Stimulated activated CD8-positive, alpha-beta memory T cell treated with anti-CD3 and anti-CD28 coated beads, Interleukin-15, amount 100 ng/mL, for 1 hour (primary cell): ENCODE measurements around the gene FCSK.

ENCODE experiments used
- DNase-seq: peaks from one replicate; pipeline ENCODE4 v3.0.0-alpha.2; 2020; ENCODE audit warnings: low read depth

The FCSK gene

DNA sequence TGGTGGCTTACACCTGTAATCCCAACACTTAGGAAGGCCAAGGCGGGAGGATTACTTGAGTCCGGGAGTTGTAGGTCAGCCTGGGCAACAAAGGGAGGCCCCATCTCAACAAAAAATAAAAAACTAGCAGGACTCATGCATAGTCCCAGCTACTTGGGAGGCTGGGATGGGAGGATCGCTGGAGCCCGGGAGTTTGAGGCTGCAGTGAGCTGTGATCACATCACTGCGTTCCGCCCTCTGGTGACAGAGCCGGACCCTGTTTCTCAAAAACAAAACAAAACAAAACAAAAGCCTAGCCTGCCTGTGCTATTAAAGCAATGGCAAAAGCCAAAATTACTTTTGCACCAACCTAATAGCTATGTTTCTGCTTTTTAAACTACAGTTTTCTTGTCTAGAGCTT lies 1.5 kb downstream of the FCSK start:
- no peak for DNase-seq

DNA sequence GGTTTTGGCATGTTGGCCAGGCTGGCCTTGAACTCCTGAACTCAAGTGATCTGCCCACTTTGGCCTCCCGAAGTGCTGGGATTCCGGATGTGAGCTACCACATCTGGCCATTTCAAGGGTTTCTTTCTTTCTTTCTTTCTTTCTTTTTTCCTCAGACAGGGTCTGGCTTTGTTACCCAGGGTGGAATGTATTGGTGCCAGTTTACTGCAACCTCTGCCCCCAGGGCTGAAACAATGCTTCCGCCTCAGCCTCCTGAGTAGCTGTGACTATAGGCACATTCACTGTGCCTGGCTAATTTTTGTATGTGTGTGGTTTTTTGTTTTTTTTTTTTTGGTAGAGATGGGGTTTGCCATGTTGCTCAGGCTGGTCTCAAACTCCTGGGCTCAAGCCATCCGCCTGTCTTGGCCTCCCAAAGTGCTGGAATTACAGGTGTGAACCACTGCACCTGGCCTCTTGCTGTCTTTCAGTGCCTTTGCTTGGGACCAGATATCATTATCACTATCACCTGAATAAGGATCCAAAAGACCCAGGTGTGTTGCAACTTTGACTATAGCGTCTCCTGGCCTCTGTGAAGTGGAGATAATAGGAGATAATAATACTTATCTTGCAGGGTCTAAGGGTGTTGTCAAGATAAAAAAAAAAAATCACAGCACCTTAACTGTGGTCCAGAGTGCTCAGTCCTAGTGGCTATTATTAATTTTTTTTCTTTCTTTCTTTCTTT lies 3.2 kb downstream of the FCSK start:
- no peak for DNase-seq

DNA sequence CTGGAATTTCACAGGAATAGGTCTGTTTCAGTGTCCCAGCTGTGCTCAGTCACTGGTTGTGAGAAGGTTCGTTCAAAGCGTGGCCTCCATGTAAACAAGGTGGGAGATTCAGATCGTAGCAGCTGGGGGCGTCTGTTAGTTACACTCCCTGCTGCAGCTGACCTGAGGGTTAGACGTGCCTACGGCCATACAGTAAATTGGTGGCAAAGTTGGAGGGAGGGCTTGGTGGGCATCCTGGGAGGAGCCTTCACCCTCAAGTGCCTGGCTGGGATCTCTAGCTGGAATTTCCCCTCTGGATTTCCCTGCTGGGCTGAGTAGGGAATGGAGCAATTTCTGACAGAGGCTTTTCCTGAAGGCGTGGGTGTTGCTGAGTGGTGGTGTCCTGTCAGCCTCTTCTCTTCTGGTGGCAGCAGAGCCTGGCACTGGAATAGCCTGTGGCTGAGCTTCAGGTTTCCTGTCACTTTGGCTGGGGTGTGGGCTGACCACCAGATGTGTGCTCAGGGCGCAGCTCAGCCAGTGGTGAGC lies 6.4 kb downstream of the FCSK start:
- no peak for DNase-seq

DNA sequence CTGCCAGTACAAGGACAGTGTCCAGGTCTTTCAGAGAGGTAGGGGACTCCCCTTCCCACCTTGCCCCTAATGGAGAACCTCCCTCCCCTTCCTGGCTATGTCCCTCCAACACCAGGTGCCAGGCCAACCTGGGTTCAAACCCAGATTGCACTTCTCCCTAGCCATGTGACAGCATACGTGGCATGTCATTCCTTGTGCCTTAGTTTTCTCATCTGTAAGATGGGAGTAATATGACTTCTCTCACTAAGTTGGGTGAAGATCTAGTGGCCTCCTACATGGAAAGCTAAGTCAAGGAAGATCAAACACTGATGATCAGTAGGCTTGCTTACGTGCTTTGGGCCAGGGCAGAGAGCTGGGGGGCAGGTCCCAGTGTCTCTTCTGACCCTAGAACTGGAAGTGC lies 8.8 kb downstream of the FCSK start:
- no peak for DNase-seq

DNA sequence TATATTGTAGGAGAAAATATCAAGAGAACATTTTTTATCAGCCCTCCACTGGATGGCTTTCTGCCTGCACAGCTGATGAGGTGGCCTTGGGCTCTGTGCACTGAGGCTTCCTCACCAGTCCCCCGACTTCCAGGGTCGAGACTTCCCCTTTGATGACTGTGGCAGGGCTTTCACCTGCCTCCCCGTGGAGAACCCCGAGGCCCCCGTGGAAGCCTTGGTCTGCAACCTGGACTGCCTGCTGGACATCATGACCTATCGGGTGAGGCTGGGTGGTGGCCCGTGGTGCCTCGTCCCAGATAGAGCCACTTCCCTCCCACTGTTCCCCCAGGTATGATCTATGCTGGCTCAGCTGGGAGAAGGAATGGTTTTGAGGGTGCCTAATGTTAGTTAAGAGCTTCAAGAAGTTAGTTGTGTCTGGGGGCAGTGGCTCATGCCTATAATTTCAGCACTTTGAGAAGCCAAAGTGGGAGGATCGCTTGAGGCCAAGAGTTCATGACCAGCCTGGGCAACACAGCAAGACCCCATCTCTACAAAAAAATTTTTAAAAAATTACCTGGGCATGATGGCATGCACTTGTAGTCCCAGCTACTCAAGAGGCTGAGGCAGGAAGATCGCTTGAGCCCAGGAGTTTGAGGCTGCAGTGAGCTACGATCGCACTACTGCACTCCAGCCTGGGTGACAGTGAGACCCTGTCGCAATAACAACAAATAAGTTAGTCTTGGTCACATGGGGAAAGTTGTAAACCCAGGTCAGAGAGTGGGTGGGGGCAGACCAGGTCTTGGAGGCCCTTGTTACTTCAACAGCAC lies 11.8 kb downstream of the FCSK start:
- no peak for DNase-seq

DNA sequence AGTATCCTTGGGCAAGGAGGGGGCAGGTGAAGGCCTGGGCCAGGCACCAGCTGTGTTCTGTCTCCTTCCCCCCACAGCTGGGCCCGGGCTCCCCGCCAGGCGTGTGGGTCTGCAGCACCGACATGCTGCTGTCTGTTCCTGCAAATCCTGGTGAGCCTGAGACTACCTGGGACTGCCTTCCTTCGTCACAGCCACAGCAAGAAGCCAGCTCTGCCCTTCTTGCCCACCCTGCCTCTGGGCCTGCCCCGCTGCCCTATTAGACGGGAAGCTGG lies 12.3 kb downstream of the FCSK start:
- no peak for DNase-seq

DNA sequence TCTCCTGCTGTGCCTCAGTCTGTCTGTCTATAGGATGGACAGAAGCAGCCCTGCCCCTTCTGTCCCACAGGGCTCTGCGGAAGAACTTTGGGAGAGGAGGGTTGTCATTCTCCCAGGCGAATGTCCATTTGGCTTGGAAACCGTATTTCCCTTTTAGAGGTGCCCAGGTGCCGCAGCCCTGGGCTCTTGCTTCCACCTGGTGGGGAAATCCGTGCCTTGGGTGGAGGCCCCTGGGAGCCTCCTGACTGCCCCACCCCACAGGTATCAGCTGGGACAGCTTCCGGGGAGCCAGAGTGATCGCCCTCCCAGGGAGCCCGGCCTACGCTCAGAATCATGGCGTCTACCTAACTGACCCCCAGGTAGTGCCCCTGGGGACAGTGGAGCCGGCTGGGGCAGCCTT lies 12.7 kb downstream of the FCSK start:
- DNase-seq, result no peak

DNA sequence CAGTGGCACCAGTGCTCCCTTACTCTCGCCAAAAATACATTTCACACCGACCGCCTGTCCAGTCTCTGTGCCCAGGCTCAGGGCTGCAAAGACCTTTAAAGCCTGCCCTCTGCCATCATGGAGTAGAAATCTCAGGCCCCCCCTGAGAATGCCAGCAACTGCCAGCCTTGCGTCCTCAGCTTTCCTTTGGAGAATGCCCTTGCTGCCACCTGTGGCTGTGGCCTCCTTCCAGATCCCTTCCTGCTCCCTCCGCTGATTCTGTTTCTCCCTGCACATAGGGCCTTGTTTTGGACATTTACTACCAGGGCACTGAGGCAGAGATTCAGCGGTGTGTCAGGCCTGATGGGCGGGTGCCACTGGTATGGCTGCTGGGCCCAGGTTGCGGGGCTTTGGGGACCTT lies 13.2 kb downstream of the FCSK start:
- DNase-seq, result no peak

DNA sequence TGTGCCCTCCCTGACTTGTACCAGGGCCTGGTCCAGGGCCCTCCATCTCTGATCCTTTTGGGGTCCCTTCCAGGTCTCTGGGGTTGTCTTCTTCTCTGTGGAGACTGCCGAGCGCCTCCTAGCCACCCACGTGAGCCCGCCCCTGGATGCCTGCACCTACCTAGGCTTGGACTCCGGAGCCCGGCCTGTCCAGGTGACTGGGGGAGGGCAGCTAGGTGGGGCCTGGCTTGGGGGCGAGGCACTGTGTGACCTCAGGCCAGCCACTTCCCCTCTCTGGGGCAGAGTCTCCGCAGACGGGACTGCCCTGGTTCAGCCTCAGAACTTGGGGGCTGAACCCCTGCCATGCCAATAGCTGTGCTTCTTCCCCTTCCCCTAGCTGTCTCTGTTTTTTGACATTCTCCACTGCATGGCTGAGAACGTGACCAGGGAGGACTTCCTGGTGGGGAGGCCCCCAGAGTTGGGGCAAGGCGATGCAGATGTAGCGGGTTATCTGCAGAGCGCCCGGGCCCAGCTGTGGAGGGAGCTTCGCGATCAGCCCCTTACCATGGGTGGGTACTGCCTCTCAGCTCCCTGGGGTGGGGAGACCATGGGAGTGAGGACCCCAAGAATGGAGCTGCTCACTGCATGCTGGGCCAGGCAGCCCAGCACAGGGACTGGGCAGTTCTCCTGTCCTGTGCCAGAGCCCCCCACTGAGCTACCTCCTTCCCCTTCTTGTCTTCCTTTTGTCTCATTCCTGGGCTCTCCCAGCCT lies 14.6 kb downstream of the FCSK start:
- no peak for DNase-seq

DNA sequence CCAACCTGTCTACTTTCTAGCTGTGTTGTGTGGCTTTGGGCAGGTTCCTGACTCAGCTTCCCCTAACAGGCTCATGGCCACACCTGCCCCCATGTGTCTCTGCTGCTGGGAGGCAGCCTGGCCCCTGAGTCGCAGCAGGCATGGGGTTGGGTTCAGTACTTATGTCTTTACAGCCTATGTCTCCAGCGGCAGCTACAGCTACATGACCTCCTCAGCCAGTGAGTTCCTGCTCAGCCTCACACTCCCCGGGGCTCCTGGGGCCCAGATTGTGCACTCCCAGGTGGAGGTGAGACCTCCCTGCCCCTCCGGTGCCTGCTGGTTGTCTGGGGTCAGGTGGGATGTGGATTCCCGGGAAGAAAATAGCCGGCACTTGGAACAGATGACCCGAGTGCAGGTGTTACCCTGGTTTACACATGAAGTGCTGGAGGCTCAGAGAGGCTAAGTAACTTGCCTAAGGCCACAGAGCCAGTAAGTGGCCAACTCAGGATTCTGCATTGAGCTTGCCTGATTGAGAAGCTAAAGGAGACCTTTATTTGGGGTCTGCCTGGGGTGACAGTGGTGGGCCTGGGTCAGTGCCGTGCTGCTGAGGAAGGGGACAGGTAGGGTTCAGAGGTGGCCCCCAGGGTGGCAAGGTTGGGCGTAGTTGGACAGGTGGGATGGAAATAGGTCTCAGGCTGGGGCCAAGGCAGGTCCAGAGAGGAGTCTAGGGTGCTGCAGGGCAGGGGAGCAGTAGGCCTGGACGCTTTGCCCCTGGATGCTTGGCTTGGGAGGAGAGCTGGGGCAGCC lies 15.9 kb downstream of the FCSK start:
- DNase-seq, result no peak

DNA sequence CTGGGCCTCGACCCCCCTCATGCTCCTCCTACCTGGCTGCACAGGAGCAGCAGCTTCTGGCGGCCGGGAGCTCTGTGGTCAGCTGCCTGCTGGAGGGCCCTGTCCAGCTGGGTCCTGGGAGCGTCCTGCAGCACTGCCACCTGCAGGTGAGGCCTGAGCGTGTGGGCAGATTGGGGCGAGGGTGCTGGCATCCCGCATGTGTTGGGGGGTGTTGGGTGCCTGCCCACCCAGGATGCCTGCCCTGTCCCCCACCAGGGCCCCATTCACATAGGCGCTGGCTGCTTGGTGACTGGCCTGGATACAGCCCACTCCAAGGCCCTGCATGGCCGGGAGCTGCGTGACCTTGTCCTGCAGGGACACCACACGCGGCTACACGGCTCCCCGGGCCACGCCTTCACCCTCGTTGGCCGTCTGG lies 16.5 kb downstream of the FCSK start:
- no peak for DNase-seq

DNA sequence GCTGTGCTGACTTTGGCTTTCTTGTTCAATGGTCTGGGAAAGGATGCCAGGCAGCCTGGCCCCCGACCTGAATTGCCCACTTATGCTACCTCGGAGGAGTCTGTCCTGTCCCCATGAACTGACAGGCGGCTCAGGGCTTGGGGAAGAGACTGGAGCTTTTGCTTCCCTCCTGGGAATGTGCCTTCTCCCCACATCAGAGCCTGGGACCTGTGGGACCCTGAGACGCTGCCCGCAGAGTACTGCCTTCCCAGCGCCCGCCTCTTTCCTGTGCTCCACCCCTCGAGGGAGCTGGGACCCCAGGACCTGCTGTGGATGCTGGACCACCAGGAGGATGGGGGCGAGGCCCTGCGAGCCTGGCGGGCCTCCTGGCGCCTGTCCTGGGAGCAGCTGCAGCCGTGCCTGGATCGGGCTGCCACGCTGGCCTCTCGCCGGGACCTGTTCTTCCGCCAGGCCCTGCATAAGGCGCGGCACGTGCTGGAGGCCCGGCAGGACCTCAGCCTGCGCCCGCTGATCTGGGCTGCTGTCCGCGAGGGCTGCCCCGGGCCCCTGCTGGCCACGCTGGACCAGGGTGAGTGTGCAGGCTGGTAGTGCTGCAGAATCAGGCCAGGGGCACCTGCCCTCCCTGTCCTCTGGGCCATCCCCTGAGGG lies 18.5 kb downstream of the FCSK start:
- no peak for DNase-seq

DNA sequence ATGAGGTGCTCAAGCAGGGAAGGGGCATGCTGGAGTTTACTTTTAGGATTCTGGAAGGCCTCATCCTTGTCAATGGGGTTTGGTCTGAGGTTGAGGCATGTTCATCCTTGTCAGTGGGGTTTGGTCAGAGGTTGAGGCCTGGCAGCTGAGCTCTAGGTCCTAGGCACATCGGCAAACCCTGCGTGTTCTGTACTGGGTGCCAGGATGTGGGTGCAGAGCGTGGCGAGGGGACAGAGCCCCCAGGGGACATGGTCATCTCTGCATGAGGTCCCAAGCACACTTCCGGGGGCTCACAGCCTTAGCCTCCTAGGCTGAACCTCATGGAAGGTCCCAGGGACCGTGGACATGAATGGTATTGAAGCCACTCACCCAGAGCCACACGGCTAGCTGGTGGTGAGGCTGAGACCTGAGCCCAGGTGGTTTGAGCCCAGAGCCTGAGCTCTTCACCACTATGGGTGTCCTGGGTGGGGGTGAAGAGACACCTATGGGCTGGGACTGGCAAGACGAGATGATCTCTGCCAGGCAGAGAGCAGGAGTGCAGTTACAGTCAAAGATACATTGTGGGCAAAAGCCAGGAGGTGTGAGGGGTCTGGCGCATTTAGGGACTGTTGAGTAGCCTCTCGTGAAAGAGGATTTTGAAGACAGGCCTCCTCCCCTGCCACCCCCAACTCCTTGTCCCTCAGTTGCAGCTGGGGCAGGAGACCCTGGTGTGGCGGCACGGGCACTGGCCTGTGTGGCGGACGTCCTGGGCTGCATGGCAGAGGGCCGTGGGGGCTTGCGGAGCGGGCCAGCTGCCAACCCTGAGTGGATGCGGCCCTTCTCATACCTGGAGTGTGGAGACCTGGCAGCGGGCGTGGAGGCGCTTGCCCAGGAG lies 19.3 kb downstream of the FCSK start:
- no peak for DNase-seq

DNA sequence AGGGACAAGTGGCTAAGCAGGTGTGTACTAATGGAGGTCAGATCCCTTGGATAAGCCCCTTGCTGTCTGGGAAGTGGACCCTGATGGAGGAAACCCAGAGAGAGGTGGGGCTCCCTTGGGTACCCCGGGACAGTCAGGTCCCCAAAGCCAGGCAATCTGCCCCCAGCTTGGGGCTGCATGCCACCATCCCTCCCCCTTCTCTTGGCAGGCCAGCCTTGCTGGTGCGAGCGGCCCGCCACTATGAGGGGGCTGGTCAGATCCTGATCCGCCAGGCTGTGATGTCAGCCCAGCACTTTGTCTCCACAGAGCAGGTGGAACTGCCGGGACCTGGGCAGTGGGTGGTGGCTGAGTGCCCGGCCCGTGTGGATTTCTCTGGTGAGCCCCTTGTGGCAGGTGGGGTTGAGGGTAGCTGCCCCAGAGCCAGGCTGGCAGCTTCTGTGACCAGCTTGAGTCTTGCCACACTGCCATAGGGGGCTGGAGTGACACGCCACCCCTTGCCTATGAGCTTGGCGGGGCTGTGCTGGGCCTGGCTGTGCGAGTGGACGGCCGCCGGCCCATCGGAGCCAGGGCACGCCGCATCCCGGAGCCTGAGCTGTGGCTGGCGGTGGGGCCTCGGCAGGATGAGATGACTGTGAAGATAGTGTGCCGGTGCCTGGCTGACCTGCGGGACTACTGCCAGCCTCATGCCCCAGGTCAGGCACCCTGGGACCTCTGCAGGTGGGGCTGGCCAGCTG lies 20.1 kb downstream of the FCSK start:
- DNase-seq, result no peak

DNA sequence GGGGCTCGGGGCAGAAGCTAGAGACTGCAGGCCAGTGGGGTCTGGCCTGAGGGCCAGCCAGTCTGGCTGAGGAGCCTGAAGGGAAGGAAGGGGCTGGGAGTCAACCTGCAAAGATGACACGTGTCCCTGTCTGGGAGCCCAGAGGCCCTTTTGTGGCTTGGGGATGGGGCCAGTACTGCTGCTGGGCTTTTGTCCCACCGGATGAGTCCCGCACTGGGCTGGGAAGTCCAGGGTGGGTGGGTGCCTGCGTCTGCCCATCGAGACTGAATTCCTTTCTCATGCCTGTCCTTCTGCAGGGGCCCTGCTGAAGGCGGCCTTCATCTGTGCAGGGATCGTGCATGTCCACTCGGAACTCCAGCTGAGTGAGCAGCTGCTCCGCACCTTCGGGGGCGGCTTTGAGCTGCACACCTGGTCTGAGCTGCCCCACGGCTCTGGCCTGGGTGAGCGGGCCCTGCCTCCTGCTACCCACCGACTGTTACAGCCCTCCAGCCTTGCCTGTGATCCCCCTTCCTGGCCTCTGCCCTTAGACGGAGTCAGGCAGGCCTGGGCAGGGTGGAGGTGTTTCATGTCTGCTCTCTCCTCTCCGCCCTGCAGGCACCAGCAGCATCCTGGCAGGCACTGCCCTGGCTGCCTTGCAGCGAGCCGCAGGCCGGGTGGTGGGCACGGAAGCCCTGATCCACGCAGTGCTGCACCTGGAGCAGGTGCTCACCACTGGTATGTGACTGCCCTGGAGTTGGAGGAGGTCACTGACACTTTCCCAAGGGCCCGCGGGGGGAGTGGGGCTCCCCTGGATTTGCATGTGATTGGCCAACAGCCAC lies 20.9 kb downstream of the FCSK start:
- no peak for DNase-seq

DNA sequence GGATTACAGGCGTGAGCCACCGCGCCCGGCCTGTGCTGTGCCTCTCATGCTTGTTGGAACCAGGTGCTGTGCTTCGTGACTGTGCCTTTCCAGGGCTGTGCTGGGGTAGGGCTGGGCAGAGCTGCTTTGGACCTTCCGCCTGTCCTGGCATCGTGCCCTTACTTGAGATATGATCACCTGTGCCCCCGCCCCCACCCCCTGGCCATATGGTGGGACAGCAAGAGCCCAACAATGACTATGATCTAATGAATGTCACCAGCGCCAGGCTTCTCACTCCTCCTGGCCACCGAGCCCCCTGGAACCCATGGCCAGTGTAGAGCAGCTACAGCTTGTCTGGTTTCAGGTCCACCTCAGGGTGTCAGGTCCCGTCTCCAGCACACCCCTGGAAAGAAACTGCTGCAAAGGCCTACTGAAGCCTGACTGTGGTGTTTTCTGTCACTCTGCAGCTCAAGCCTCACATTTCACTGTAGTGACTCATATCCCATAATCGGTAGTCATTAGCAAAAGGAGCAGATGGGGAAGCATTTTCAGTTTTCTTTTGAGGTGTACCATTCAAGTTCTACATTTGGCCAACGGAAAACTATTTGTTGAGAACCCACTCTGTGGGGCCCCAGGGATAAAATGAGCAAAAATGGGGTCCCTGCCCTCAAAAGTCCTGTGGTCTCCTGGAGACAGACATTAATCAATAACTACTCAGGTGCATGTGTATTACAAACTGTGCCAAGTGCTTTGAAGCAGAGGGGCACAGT lies 22.1 kb downstream of the FCSK start:
- no peak for DNase-seq

DNA sequence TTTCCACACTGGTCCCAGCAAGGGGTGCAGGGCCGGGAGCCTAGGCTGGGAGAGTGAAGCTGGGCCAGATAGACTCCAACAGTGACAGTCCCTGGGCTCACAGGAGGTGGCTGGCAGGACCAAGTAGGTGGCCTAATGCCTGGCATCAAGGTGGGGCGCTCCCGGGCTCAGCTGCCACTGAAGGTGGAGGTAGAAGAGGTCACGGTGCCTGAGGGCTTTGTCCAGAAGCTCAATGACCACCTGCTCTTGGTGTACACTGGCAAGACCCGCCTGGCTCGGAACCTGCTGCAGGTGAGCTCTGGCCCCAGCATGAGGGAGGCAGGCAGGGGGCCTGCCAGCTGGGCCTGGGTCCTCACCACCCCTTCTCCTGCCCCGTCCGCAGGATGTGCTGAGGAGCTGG lies 23.8 kb downstream of the FCSK start:
- no peak for DNase-seq

DNA sequence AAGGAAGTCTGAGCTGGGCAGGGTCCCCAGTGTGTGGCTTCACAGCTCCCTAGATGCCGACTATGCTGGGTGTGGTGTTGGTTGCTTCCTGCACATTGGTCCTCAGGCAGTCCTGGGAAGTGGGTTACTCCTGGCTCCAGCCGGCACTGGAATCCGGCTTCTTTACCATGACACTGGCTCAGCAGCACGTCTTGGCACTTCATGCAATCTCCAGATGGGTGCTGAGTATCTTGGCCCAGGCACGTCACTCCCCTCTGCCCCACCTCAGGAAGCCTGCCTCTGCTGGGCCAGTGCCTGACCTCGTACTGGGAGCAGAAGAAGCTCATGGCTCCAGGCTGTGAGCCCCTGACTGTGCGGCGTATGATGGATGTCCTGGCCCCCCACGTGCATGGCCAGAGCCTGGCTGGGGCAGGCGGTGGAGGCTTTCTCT lies 24.5 kb downstream of the FCSK start:
- DNase-seq, result no peak
